GM12875 (cell line): Measurements from ENCODE around the gene ITGA11.

Experiments
- H3K4me3 ChIP-seq: one replicate; pipeline ENCODE4 v1.5.1; 2011; ENCODE audit warnings: low read depth, low read length, control low read depth
- TF ChIP-seq, protein P1 (sequence below): IDR thresholded peaks from 2 replicates; pipeline ENCODE4 v1.5.1; 2011; ENCODE audit warnings: low read depth, mild to moderate bottlenecking, control low read depth, inconsistent platforms, low read length, moderate library complexity, borderline replicate concordance; ENCODE audit not compliant: insufficient read depth

ITGA11 gene

DNA sequence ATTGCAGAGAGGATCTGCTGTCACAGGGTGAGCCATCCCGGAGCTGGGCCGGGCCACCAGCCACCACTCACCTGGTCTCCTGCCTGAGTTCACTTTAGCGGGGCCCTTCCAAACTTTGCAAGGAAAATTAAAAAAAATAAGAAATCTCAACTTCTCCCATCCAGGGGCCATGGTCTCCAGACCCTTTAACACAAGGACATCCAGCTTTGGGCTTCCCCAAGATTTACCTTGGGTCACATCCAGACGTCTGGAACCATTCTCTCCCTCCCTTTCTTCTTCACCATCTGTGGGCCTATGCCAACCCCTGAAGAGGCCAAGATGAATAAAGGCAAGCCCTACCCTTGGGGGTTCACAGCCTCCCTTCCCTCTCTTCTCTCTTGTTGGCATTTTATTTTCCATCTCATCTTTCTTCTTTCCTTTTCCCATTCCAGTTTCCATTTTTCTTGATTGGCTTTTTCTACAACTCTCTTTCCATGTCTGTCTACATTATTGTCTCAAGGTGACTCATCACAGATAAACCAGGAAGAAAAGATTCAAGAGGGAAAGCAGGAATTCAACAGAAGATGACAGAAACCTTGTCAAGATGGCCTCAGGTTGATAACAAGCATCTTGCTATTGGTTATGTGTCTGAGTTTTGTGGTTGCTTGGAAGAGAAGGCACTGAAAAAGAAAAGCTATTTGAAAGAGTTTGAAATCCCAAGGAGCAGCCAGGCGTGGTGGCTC, 49.5 kb downstream of the ITGA11 start:
- TF ChIP-seq, protein P1, sequence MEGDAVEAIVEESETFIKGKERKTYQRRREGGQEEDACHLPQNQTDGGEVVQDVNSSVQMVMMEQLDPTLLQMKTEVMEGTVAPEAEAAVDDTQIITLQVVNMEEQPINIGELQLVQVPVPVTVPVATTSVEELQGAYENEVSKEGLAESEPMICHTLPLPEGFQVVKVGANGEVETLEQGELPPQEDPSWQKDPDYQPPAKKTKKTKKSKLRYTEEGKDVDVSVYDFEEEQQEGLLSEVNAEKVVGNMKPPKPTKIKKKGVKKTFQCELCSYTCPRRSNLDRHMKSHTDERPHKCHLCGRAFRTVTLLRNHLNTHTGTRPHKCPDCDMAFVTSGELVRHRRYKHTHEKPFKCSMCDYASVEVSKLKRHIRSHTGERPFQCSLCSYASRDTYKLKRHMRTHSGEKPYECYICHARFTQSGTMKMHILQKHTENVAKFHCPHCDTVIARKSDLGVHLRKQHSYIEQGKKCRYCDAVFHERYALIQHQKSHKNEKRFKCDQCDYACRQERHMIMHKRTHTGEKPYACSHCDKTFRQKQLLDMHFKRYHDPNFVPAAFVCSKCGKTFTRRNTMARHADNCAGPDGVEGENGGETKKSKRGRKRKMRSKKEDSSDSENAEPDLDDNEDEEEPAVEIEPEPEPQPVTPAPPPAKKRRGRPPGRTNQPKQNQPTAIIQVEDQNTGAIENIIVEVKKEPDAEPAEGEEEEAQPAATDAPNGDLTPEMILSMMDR = no peak
- H3K4me3 ChIP-seq = no peak overlapping the region

DNA sequence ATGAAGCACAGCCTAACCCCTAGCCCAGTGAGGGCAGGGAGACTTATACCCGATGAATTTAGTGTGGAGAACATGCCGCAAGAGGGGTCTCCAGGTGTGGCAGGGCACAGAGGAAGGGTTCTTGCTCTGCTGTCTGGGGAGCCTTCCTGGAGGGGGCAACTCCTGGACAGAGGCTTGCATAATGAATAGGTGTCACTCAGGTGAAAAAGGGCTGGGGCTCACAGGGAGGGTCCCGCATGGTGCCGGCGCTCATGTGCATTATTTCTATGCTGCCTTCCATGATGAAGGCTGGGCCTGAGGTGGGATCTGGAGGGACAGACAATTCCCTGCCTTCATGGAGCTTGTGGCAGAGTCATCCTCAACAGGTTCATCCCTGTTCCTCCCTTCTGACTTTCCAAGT, 51.5 kb downstream of the ITGA11 start:
- H3K4me3 ChIP-seq = no peak overlapping the region
- TF ChIP-seq, protein P1 = no peak

DNA sequence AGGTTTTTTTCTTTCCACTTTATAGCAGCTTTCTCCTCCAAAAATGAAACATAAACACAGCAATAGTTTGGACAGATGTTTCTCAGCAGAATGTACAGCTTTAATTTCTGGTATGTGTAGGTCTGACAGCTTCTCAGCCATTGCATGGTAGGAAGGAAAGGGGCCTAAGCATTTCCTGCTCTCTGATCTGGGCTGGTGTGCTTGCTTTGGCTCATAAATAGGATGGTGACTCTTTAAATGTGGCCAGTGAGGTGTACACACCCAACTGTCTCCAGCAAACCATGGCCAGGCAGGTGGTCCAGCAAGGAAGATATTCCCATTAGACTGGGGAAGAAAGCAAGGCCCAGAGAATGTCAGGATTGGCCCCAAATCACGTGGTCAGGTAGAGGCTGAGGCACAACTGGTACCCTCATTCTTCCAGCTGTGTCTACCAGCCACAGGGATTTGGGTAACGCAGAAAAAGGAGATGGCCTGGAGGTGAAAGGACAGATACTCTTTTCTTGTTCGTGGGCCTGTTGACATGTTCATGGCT, 52.1 kb downstream of the ITGA11 start:
- TF ChIP-seq, protein P1 = no peak
- no peak overlapping the region for H3K4me3 ChIP-seq

DNA sequence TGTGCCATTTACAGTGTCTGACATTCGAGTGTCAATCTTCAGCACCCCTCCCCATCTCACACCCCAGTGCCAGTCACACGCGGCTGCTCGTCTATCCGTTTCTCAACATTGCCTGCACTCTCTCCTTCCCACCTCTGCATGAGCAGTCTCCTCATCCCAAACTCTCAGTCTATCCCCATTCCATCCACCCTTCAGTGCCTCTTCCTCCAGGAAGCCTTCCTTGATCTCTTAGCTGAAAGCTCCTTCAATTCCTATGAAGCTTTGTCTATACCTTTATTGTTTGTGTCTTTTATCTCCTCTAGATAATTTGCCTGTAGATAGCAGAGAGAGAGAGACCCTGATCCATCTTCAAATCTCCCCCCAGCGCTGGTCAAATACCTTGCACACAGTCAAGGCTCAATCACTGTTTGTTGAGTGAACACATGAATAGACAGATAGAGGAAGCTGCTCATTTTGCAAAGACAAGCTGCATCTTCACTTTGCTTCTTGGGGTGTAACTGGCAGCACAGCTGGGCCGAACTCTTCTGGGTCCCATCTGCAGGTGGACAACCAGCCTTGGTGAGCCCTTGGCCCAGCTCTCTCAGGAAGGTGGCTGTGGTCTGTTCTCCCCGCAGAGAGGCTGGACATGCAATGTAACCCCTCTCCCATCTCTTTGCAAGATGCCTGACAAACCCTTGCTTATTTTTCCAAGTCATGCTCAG, 52.8 kb downstream of the ITGA11 start:
- no peak overlapping the region for H3K4me3 ChIP-seq
- TF ChIP-seq, protein P1 = no peak

DNA sequence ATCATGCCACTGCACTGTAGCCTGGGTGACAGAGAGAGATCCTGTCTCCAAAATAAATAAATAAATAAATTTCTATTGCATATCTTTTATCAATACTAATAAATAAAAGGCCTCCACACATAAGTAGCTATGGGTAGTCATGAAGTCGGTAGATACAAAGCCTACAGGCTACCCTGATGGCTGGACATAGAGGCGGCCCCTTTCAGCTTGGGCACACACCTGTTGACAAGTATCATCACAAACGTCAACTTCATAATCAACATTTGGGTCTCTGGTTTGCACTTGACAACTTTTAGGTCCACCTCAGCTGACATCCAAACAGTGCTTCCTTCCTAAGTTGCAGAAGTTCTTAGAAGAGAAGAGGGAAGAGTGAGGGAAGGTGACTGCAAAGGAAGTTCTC, 53.4 kb downstream of the ITGA11 start:
- TF ChIP-seq, protein P1 = no peak
- no peak overlapping the region for H3K4me3 ChIP-seq

DNA sequence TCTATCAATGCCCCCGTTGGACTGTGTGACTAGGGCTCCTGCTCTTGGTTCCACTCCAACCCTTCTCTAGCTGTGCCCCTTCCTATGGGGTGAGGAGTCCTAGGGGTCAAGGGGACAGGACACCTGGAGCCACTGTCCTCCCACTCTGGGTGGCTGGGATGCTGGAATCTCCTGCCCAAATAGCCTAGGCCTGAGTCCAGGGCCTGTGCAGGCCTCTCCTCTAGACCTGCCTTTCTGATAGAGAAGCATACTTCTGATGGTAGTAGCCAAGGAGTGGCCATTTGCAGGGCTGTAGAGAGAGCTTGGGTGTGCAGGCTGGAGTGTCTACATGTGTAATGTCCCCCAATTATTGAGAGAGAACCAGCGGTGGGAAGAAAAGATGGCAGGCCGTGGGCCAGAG, 54.2 kb downstream of the ITGA11 start:
- no peak overlapping the region for H3K4me3 ChIP-seq
- TF ChIP-seq, protein P1 = no peak
